Caco-2 (cell line): Measurements from ENCODE around the gene ATF6. TPM values are rescaled to one million over a fixed set of nuclear protein-coding genes. Genes with fewer than 3 reads are reported as not detected.

ENCODE experiments used
- BruUV-seq: library from RNA; stranded (reverse); fragments of 400-500 nt; replicated peaks from 2 replicates; lab custom pipeline; 2021; lab: Mats Ljungman, UMichigan
- CTCF ChIA-PET: fragments of 300-600 bp; sonication (Branson Sonifier 250); formaldehyde crosslinking; loops from one replicate; lab custom pipeline; 2022; ENCODE audit warnings: antibody characterized with exemption; lab: Charles Lee
- POLR2A ChIA-PET: fragments of 300-600 bp; sonication (Branson Sonifier 250); formaldehyde crosslinking; loops from one replicate; lab custom pipeline; 2022; ENCODE audit warnings: antibody characterized with exemption; lab: Charles Lee
- DNase-seq, 2 experiments: peaks; one replicate each; pipeline versions ENCODE4 v3.0.0 to v3.0.0-alpha.2; 2020 to 2022
- H3K27me3 ChIP-seq: replicated peaks from 2 replicates; pipeline ENCODE4 v1.6.0; 2011; ENCODE audit warnings: low read length; ENCODE audit not compliant: control insufficient read depth, insufficient read depth
- H3K36me3 ChIP-seq: 2 replicates; pipeline ENCODE4 v1.5.1; 2011; ENCODE audit warnings: low read length; ENCODE audit not compliant: control insufficient read depth, insufficient read depth
- H3K4me1 ChIP-seq: fragments of 250-450 bp; sonication (Bioruptor Pico); 2 replicates; pipeline ENCODE4 v1.5.1; 2020; ENCODE audit warnings: mild to moderate bottlenecking
- H3K4me3 ChIP-seq: 2 replicates; pipeline ENCODE4 v1.5.1; 2011; ENCODE audit warnings: low read depth, mild to moderate bottlenecking, control low read depth, low read length
- H3K9me3 ChIP-seq: fragments of 250-450 bp; sonication (Bioruptor Pico); 2 replicates; pipeline ENCODE4 v1.5.1; 2020; ENCODE audit warnings: mild to moderate bottlenecking, moderate library complexity
- H3K27ac Mint-ChIP-seq: one replicate; pipeline ENCODE4 v1.8.0; 2022; ENCODE audit warnings: mixed read lengths; ENCODE audit not compliant: unreplicated experiment
- H3K27me3 Mint-ChIP-seq: one replicate; pipeline ENCODE4 v1.8.0; 2022; ENCODE audit warnings: mixed read lengths; ENCODE audit not compliant: insufficient read depth, unreplicated experiment
- H3K36me3 Mint-ChIP-seq: one replicate; pipeline ENCODE4 v1.8.0; 2022; ENCODE audit warnings: mild to moderate bottlenecking, mixed read lengths; ENCODE audit not compliant: insufficient read depth, unreplicated experiment
- H3K4me1 Mint-ChIP-seq: one replicate; pipeline ENCODE4 v1.8.0; 2022; ENCODE audit warnings: low read depth, mixed read lengths; ENCODE audit not compliant: unreplicated experiment
- H3K4me3 Mint-ChIP-seq: one replicate; pipeline ENCODE4 v1.8.0; 2022; ENCODE audit warnings: mild to moderate bottlenecking, moderate library complexity, mixed read lengths; ENCODE audit not compliant: unreplicated experiment
- H3K9me3 Mint-ChIP-seq: one replicate; pipeline ENCODE4 v1.8.0; 2022; ENCODE audit warnings: mixed read lengths; ENCODE audit not compliant: unreplicated experiment
- intact Hi-C: fragments of 100-400 bp; cut with micrococcal nuclease; formaldehyde crosslinking; loops from one replicate; pipeline ENCODE4 v1.10.0; 2022; ENCODE audit not compliant: unreplicated experiment
- total RNA-seq: library from RNA; stranded (reverse); gene quantifications from 2 replicates; pipeline ENCODE4 v1.2.3, GENCODE V29; 2022
- TF ChIP-seq, protein P1 (sequence below), 2 experiments: fragments of 200-600 bp in 1 of 2; IDR thresholded peaks; 1 replicate in 1 of 2; 2 replicates in 1 of 2; pipeline versions ENCODE4 v1.5.1 to v1.8.0; 2011 to 2022; ENCODE audit warnings: antibody characterized with exemption in 1 of 2, control low read depth in 1 of 2, inconsistent platforms in 1 of 2, low read depth in 1 of 2, low read length in 1 of 2, mild to moderate bottlenecking in 1 of 2, moderate library complexity in 1 of 2; ENCODE audit not compliant: insufficient read depth in 1 of 2, severe bottlenecking in 1 of 2, unreplicated experiment in 1 of 2

ATF6 gene
- total RNA-seq, 1 experiment from 2014 or later, result 16.4 TPM

GRCh38 chr1:161985301-161985822 is 219.2 kb downstream of the ATF6 start:
- Mint-ChIP-seq H3K27ac (no peak overlapping the region), H3K27me3 (peaks cover 9% of the 10 kb centered on the region), H3K4me1 (no peaks in the 10 kb centered on the region), H3K9me3 (no peaks in the 10 kb centered on the region), H3K36me3 (no peaks in the 10 kb centered on the region), H3K4me3 (no peak overlapping the region)
- no peaks in the 10 kb centered on the region for H3K4me1 ChIP-seq
- no peaks in the 10 kb centered on the region for H3K36me3 ChIP-seq
- TF ChIP-seq, protein P1, sequence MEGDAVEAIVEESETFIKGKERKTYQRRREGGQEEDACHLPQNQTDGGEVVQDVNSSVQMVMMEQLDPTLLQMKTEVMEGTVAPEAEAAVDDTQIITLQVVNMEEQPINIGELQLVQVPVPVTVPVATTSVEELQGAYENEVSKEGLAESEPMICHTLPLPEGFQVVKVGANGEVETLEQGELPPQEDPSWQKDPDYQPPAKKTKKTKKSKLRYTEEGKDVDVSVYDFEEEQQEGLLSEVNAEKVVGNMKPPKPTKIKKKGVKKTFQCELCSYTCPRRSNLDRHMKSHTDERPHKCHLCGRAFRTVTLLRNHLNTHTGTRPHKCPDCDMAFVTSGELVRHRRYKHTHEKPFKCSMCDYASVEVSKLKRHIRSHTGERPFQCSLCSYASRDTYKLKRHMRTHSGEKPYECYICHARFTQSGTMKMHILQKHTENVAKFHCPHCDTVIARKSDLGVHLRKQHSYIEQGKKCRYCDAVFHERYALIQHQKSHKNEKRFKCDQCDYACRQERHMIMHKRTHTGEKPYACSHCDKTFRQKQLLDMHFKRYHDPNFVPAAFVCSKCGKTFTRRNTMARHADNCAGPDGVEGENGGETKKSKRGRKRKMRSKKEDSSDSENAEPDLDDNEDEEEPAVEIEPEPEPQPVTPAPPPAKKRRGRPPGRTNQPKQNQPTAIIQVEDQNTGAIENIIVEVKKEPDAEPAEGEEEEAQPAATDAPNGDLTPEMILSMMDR (IDR thresholded peaks at IDR 0.05; ENCODE audit: insufficient read depth in 1 of 2, low read depth in 1 of 2, low read length in 1 of 2, severe bottlenecking in 1 of 2, unreplicated experiment in 1 of 2), result no peak
- DNase-seq, result no peak
- intact Hi-C loops, result no loop called here
- CTCF ChIA-PET, result no interaction called here
- H3K27me3 ChIP-seq, result no peaks in the 10 kb centered on the region; the same call in 1 of the 2 replicates
- POLR2A ChIA-PET, result no interaction called here
- H3K9me3 ChIP-seq, result peaks cover 11% of the 10 kb centered on the region; the same call in 1 of the 2 replicates
- BruUV-seq, result no TSS peak
- no peak overlapping the region for H3K4me3 ChIP-seq

DNA sequence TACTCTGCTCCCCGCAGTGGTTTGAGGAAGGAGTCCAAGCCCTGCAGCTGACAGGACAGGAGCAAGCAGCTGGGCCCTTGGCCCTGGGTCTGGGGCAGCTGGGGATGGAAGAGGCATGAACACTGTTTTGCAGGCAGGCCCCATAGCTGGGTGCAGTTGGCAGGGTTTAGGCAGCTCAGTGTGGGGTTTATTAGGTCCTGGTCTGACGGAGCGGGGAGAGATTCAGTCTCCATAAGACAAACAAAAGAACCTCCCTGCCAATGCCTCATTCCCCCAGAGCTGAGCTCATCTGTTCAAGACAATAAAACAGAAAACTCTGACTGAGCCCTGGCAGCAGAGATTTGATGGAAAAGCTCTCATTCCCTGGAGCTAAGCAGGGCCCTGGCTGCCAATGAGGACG is 220.2 kb downstream of the ATF6 start:
- TF ChIP-seq, protein P1 (IDR thresholded peaks at IDR 0.05; ENCODE audit: insufficient read depth in 1 of 2, low read depth in 1 of 2, low read length in 1 of 2, severe bottlenecking in 1 of 2, unreplicated experiment in 1 of 2), result no peak
- no peaks in the 10 kb centered on the region for H3K4me1 Mint-ChIP-seq
- H3K36me3 ChIP-seq, result no peaks in the 10 kb centered on the region
- no peak overlapping the region for H3K27ac Mint-ChIP-seq
- ChIA-PET POLR2A (no interaction called here), CTCF (interaction anchor here (0.7 to 1.2 kb wide), 2 partner anchors 38 to 194 kb away, joined by 3 read pairs; partner anchors contain the start of gene OLFML2B)
- no peaks in the 10 kb centered on the region for H3K9me3 Mint-ChIP-seq
- no TSS peak for BruUV-seq
- intact Hi-C loops, result no loop called here
- no peak overlapping the region for H3K4me3 ChIP-seq
- H3K4me1 ChIP-seq, result no peaks in the 10 kb centered on the region
- DNase-seq, result no peak
- H3K27me3 ChIP-seq, result no peaks in the 10 kb centered on the region
- no peaks in the 10 kb centered on the region for H3K36me3 Mint-ChIP-seq
- no peak overlapping the region for H3K4me3 Mint-ChIP-seq
- H3K27me3 Mint-ChIP-seq, result peaks cover 9% of the 10 kb centered on the region
- peaks cover 11% of the 10 kb centered on the region; the same call in 1 of the 2 replicates for H3K9me3 ChIP-seq

DNA sequence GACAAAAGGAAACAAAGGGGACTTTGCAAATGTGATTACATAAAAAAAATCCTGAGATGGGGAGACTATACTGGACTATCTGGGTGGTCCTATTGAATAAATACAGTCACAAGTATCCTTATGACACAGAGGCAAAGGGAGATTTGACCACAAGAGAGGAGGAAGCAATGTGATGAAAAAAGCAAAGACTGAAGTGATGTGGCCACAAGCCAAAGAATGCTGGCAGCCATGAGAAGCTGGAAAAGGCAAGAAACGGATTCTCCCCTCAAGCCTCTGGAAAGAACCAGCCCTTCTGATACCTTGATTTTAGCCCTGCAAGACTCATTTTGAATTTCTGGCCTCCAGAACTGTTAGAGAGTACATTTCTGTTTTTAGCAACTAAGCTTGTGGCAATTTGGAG is 221.2 kb downstream of the ATF6 start:
- ChIA-PET POLR2A (no interaction called here), CTCF (interaction anchor here (1.2 kb wide), 1 partner anchor 195 kb away, joined by 3 read pairs; no protein-coding TSS in a partner anchor)
- Mint-ChIP-seq H3K27ac (no peak overlapping the region), H3K4me1 (no peaks in the 10 kb centered on the region), H3K4me3 (no peak overlapping the region), H3K9me3 (peaks cover under 1% of the 10 kb centered on the region), H3K27me3 (peaks cover 9% of the 10 kb centered on the region), H3K36me3 (no peaks in the 10 kb centered on the region)
- BruUV-seq, result no TSS peak
- intact Hi-C loops, result no loop called here
- no peak overlapping the region for H3K4me3 ChIP-seq
- no peaks in the 10 kb centered on the region for H3K27me3 ChIP-seq
- no peaks in the 10 kb centered on the region for H3K36me3 ChIP-seq
- H3K4me1 ChIP-seq, result no peaks in the 10 kb centered on the region
- no peak for DNase-seq
- TF ChIP-seq, protein P1 (IDR thresholded peaks at IDR 0.05; ENCODE audit: insufficient read depth in 1 of 2, low read depth in 1 of 2, low read length in 1 of 2, severe bottlenecking in 1 of 2, unreplicated experiment in 1 of 2), result no peak
- peaks cover 11% of the 10 kb centered on the region; the same call in 1 of the 2 replicates for H3K9me3 ChIP-seq
